Ramos (cell line): ENCODE measurements around the gene PLN.

ENCODE experiments used
- in situ Hi-C: fragments of 300-500 bp; cut with MboI; formaldehyde crosslinking; loops from one replicate; pipeline ENCODE4 v1.14.3; 2022; ENCODE audit warnings: low sequenced_read_pairs; ENCODE audit not compliant: unreplicated experiment

The PLN gene

DNA sequence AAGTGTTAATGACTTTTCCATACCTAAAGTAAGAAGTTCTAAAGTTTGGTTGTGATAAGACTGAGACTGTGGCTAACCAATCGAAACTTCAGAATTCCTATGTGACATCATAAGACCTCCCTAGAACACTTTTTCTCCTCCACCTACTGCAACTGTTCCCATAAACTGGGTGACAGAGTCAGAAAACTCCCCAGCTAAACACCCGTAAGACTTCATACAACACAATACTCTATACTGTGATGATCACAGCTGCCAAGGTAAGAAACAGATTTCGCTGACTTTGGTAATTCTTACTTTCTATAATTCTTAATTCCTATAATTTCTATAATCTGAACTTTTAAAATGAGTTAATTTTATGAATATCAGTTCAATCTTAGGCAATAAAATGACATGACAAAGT lies at the start of gene PLN:
Gene PLN, plus strand, starts transcription at position 161 of the 400 bp plus-strand sequence. CDS start 10,626 bp downstream, outside the sequence.
- in situ Hi-C loops, result no loop called here

DNA sequence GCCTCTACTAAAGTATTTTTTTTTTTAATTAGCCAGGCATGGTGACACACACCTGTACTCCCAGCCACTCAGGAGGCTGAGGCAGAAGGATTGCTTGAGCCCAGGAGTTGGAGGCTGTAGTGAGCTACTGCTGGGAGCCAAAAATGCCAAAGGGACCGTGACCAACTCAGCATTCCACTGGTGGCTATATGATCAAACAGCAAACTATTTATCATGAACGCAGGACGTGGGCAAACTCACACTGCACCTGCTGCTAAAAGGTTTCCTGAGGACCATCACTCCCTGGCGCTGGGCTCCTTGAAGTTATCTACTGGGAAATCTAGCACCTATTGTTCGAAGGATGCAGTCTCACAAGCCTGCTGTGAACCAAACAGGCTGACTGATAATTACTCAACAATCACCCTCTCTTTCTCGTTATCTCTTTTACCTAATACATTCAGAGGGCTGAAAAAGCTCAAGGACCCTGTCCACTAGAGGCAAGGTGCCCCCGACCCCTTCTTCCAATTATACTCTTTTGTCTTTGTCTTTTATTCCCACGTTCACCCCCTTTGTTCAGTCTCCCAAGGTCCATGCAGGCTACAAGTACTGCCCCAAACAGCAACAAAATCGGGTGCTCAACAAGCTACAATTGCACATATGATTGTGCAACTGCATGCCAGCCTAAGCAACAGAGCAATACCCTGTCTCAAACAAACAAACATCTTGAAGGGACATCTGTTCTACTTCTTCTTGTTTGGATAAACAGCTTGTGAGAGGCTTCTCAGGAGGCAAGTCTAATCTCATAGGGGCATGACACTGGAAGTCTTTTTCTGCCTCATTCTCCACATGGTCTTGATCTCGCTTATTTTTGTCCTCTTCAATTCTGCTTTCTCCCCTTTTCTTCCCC lies 47.7 kb upstream of the PLN start:
- in situ Hi-C loops, result no loop called here

DNA sequence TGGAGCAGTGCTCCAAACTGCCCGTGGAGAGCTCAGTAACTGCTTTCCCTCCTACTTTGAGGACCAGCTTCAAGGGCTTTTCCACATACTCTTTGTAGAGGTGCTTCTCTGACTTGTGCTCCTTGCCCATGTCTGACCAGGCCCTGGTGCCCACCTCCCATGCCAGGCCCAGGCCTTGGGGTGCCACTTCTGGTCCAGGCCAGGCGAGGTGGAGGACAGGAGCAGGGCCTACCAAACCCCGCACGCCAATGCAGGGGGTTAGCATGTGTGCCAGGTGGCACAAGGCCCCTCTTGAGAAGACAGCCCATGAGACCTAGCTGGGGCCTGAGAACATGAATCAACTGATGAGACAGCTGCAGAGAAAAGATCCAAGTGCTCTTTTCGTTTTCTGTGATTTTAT lies 47.0 kb upstream of the PLN start:
- in situ Hi-C loops, result no loop called here

DNA sequence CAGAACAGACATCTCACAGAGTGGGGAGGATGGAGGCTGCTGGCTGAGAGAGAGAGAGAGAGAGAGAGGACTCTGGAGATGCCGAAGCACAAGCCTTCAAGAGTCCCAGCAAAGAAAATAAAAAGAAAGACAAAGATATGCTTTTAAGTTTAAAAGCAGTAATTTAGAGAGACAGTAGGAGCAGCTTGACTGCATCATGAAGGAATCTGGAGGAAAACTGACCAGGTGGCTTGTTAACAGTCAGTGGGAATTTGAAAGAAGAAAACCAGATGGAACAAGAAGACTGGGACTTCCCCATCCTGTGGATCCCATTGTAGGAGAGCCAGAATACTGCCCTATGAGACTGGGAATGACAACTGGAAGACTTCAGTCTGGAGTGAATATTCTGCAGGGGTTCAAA lies 46.3 kb upstream of the PLN start:
- in situ Hi-C loops, result no loop called here

DNA sequence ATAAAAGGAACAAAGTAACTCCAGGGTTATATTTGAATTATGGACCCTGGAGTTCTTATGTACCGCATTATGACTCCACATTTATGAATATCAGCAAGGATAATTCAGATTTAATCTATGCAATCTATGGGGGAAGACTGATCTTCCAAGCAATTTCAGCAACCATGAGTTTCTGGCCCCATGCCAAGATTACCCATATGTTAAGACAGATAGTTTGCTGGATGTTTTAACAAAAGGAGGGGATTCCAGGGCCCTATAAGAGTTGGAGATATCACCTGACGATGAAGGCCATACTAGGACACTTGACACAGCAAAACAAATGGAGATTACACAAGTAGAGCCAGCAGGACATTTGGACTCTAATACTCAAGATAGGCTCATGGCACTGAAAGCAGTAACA lies 45.9 kb upstream of the PLN start:
- in situ Hi-C loops, result no loop called here

DNA sequence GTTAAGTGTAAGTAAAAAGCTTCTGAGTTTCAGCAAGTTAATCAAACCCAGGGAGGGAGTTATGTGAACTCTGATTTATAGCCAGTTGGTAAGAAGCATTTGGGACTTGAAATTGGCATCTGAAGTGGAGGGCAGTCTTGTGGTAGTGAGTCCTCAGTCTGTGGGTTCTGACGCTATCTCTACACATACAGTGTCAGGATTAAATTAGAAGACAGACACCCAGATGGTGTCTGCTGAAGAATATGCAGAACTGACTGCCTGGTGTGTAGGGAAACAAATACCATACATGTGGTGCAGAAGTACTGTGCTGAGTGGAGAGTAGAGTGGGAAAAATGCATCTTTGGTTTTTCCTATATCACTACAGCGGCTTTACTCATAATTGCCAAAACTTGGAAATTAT lies 43.5 kb upstream of the PLN start:
- in situ Hi-C loops, result no loop called here

GRCh38 chr6:118505656-118506055 lies 42.4 kb upstream of the PLN start:
- in situ Hi-C loops, result no loop called here

DNA sequence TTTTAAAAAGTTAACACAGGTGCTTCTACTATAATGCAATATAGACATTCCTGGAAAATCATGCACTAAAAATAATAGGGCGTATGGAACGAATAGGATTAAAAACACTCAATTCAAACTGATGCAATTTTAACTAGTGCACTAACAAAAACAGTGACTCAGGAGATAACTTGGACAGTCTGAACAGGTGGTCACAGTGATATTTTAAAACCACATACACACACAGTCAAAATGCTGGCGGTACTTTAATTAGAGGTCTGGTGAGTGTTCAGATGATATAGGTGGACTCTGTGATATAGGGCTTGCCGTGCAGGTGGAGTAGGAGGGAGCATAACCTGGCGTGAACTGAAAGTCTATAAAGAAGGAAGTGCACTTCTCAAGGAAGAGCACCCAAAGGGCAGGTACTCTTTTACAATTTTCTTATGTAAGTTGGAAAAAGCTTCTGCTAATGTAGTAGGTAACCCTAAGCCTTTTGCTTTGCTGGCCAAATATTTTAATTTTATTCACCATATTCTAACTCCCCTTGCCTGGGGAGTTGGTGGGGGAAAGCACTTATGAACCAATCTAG lies 41.9 kb upstream of the PLN start:
- in situ Hi-C loops, result no loop called here

DNA sequence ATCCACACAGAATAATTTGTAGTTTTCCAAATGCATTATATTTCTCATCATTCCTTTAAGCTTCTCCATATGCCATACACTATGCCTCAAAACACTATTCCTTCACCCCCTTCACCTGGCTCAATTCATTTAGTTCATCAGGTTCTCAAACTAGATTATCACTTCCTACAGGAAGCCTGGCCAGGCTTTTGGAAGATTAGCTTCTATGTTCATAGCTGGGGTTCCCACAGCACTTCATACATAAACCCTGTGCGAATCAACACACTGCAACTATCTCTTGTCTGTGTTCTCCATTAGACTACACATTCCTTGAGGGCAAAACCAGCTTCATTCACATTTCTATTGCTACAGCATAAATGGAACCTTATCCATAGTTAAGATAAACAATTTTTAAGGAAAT lies 40.5 kb upstream of the PLN start:
- in situ Hi-C loops, result no loop called here

DNA sequence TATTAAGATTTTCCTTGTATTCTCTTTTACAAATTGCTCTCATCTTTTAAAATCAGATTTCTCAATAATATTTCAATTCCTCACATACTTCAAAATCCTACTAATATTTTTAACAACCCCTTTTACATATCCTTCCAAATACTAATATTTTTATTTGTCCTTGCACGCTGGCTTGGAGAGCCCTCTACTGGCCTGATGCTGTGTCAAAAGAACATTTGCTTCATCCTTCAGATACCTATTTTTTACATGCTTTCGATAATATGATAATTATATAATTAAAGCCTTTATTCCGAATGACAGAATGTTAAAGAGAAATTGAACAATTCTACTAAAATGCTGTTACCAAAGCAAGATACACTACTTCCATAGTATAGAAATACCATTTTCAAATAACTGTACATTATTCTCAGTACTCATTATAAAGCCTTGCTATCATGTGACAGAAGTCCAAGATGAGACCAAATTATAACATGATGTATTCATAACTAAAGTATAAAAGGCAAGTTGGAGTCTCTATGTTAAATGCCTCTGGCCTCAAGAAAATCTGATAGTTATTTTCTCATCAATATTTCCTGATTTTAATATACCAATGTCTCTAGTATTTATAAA lies 39.0 kb upstream of the PLN start:
- in situ Hi-C loops, result no loop called here

- in situ Hi-C loops, result no loop called here
Measured at GRCh38 chr6:118511930-118512715, 36.0 kb upstream of the PLN start.

GRCh38 chr6:118514689-118515088 lies 33.4 kb upstream of the PLN start:
- in situ Hi-C loops, result no loop called here

DNA sequence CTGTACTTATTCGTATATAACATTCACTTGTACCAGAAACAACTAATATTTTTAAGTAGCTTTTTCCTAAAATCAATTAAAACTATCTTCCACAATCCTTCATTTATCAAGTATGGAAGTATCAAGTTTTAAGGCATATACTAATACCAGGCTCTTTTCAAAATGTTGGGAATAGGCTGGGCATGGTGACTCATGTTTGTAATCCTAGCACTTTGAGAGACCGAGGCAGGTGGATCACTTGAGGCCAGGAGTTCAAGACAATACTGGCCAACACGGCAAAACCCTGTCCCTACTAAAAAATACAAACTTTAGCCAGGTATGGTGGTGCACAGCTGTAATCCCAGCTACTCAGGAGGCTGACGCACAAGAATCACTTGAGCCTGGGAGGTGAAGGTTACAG lies 25.7 kb upstream of the PLN start:
- in situ Hi-C loops, result no loop called here

DNA sequence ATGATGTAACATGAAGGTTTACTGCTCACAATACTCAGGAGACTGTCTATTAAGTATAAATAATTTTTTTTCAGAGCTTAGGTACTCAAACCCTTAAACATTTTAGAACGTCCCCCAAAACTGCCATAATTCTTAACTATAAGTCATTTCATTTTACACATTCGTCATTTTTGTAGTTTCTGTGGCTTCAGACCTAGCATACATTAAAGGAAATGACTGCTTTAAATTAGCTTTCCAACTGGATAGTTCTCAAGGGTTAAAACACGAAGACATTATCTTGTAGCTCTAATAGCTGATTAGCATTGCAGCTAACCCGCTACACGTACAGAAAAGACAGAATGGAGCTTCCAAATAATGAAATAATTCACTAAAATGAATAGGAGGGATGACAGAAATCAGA lies 24.9 kb upstream of the PLN start:
- in situ Hi-C loops, result no loop called here

DNA sequence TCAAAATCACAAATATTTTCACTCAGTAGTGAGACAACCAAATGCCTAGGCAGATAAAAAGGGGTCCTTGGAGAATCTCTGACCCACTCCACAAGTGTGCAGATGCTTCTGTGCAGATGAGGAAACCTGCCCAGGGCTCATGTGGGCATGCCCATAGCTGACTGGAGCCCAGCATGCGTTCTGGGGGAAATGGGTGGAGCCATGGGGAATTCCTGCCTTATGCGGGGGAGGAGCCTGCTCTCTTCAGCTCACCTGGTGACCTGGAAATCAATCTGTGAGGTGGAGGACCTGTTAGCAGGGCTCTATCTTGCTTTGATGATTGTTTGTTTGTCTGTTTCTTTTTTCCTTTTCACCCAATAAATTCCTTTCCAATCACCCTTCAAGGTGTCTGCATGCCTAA lies 23.4 kb upstream of the PLN start:
- in situ Hi-C loops, result no loop called here

- in situ Hi-C loops, result no loop called here
Measured at GRCh38 chr6:118525913-118526780, 21.9 kb upstream of the PLN start.

- in situ Hi-C loops, result no loop called here
Measured at GRCh38 chr6:118528129-118528528, 20.0 kb upstream of the PLN start.

GRCh38 chr6:118529756-118530155 lies 18.3 kb upstream of the PLN start:
- in situ Hi-C loops, result no loop called here

- in situ Hi-C loops, result no loop called here
Measured at GRCh38 chr6:118530942-118531341, 17.2 kb upstream of the PLN start.
